ENCODE data around the gene SETBP1.

- TF ChIP-seq POLR2AphosphoS5 (IDR thresholded peaks at IDR 0.05; ENCODE audit: borderline replicate concordance, low read depth, low read length) (no peak), EZH2 (IDR thresholded peaks at IDR 0.05) (no peak)
These were observed 137.3 kb downstream of the SETBP1 start for GRCh38 chr18:44817831-44818473.

Measured in SK-N-MC (cell line).